OCI-LY7 (cell line): ENCODE results near the gene NFIA. TPM values are rescaled to one million over a fixed set of nuclear protein-coding genes. Genes with fewer than 3 reads are reported as not detected.

ENCODE experiments used
- BruUV-seq: library from RNA; stranded (reverse); fragments of 400-500 nt; replicated peaks from 2 replicates; lab custom pipeline; 2021; lab: Mats Ljungman, UMichigan
- CTCF ChIA-PET: fragments of 300-600 bp; sonication (Branson Sonifier 250); formaldehyde crosslinking; loops from one replicate; lab custom pipeline; 2022; ENCODE audit warnings: antibody characterized with exemption; ENCODE audit not compliant: unreplicated experiment; lab: Charles Lee
- POLR2A ChIA-PET: fragments of 300-600 bp; sonication (Branson Sonifier 250); formaldehyde crosslinking; loops from one replicate; lab custom pipeline; 2022; ENCODE audit warnings: antibody characterized with exemption; lab: Charles Lee
- DNase-seq: peaks from one replicate; pipeline ENCODE4 v3.0.0-alpha.2; 2015; ENCODE audit warnings: low spot score
- H2AFZ ChIP-seq: fragments of 200-600 bp; sonication (generic), shearing (Covaris generic); 2 replicates; pipeline ENCODE4 v1.6.1; 2014; ENCODE audit warnings: mild to moderate bottlenecking, antibody characterized with exemption, low read length, moderate library complexity
- H3K27ac ChIP-seq: fragments of 200-600 bp; sonication (generic); 2 replicates; pipeline ENCODE4 v1.5.1; 2014; ENCODE audit warnings: mixed run types, low read depth, mild to moderate bottlenecking, moderate library complexity, low read length, inconsistent platforms; ENCODE audit not compliant: poor library complexity, severe bottlenecking
- H3K36me3 ChIP-seq: fragments of 200-600 bp; sonication (generic); 2 replicates; pipeline ENCODE4 v1.6.1; 2014; ENCODE audit warnings: mild to moderate bottlenecking, antibody characterized with exemption, low read length, moderate library complexity, mixed read lengths; ENCODE audit not compliant: insufficient read depth
- H3K4me1 ChIP-seq: fragments of 200-600 bp; sonication (generic); 2 replicates; pipeline ENCODE4 v1.5.1; 2014; ENCODE audit warnings: mild to moderate bottlenecking, low read length; ENCODE audit not compliant: insufficient read depth, poor library complexity, severe bottlenecking
- H3K4me2 ChIP-seq: fragments of 200-600 bp; sonication (generic); 2 replicates; pipeline ENCODE4 v1.6.1; 2014; ENCODE audit warnings: mild to moderate bottlenecking, low read length
- H3K4me3 ChIP-seq: fragments of 200-600 bp; sonication (generic); 2 replicates; pipeline ENCODE4 v1.5.1; 2014; ENCODE audit warnings: mild to moderate bottlenecking, low read depth, low read length; ENCODE audit not compliant: poor library complexity, severe bottlenecking
- H3K79me2 ChIP-seq: fragments of 200-600 bp; sonication (generic); 2 replicates; pipeline ENCODE4 v1.6.1; 2016; ENCODE audit warnings: low read depth, mild to moderate bottlenecking, low read length, moderate library complexity, mixed read lengths; ENCODE audit not compliant: insufficient read depth
- H3K9me2 ChIP-seq: fragments of 200-600 bp; sonication (generic); 2 replicates; pipeline ENCODE4 v1.6.1; 2016; ENCODE audit warnings: mild to moderate bottlenecking, low read length, mixed read lengths; ENCODE audit not compliant: insufficient read depth
- H3K9me3 ChIP-seq: fragments of 200-600 bp; sonication (generic); 2 replicates; pipeline ENCODE4 v1.6.1; 2014; ENCODE audit warnings: mild to moderate bottlenecking, mixed run types, low read length, mixed read lengths
- H4K20me1 ChIP-seq: fragments of 200-600 bp; sonication (generic); 2 replicates; pipeline ENCODE4 v1.6.1; 2014; ENCODE audit warnings: mild to moderate bottlenecking, antibody characterized with exemption, low read length, moderate library complexity, mixed read lengths; ENCODE audit not compliant: insufficient read depth
- EZH2phosphoT487 ChIP-seq: fragments of 200-600 bp; sonication (generic); IDR thresholded peaks from 2 replicates; pipeline ENCODE4 v1.6.1; 2018; ENCODE audit warnings: low read depth, borderline replicate concordance, mild to moderate bottlenecking, mixed run types, antibody characterized with exemption, low read length, moderate library complexity, mixed read lengths
- intact Hi-C: fragments of 100-400 bp; cut with micrococcal nuclease; formaldehyde crosslinking; loops from one replicate; pipeline ENCODE4 v1.10.0; 2022; ENCODE audit not compliant: unreplicated experiment
- total RNA-seq, 2 experiments: library from RNA; depleted of rRNA in 1 of 2; stranded (reverse); fragments of >200 nt in 1 of 2; shearing (Covaris generic) in 1 of 2; gene quantifications; 2 replicates each; pipeline ENCODE4 v1.2.3, GENCODE V29; 2014 to 2022
- TF ChIP-seq, protein P1 (sequence below): fragments of 200-600 bp; sonication (generic); conservative IDR thresholded peaks from 2 replicates; pipeline ENCODE4 v1.5.1; 2014; ENCODE audit warnings: mild to moderate bottlenecking, antibody characterized with exemption, low read length, moderate library complexity, mixed read lengths

NFIA gene
- total RNA-seq, 2 experiments from 2014 or later: 2.8 to 18.8 TPM

GRCh38 chr1:61254634-61255357 lies 172.4 kb downstream of the NFIA start:
- Histone ChIP-seq H4K20me1 (no peaks in the 10 kb centered on the region), H2AFZ (no peak overlapping the region), H3K79me2 (no peaks in the 10 kb centered on the region), H3K4me2 (no peak overlapping the region), H3K27ac (no peak overlapping the region), H3K4me3 (no peak overlapping the region), H3K9me2 (no peaks in the 10 kb centered on the region), H3K36me3 (no peaks in the 10 kb centered on the region), H3K9me3 (no peaks in the 10 kb centered on the region), H3K4me1 (no peaks in the 10 kb centered on the region)
- DNase-seq: no peak
- CTCF ChIA-PET: no interaction called here
- POLR2A ChIA-PET: no interaction called here
- TF ChIP-seq, protein P1, sequence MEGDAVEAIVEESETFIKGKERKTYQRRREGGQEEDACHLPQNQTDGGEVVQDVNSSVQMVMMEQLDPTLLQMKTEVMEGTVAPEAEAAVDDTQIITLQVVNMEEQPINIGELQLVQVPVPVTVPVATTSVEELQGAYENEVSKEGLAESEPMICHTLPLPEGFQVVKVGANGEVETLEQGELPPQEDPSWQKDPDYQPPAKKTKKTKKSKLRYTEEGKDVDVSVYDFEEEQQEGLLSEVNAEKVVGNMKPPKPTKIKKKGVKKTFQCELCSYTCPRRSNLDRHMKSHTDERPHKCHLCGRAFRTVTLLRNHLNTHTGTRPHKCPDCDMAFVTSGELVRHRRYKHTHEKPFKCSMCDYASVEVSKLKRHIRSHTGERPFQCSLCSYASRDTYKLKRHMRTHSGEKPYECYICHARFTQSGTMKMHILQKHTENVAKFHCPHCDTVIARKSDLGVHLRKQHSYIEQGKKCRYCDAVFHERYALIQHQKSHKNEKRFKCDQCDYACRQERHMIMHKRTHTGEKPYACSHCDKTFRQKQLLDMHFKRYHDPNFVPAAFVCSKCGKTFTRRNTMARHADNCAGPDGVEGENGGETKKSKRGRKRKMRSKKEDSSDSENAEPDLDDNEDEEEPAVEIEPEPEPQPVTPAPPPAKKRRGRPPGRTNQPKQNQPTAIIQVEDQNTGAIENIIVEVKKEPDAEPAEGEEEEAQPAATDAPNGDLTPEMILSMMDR: no peak
- intact Hi-C loops: no loop called here
- no TSS peak for BruUV-seq

GRCh38 chr1:61255358-61255703 lies 173.0 kb downstream of the NFIA start:
- H3K4me2 ChIP-seq: no peak overlapping the region
- H4K20me1 ChIP-seq: no peaks in the 10 kb centered on the region
- ChIA-PET POLR2A (no interaction called here), CTCF (no interaction called here)
- TF ChIP-seq, protein P1: no peak
- BruUV-seq: no TSS peak
- intact Hi-C loops: no loop called here
- no peaks in the 10 kb centered on the region for H3K4me1 ChIP-seq
- no peaks in the 10 kb centered on the region for H3K79me2 ChIP-seq
- H3K9me2 ChIP-seq: no peaks in the 10 kb centered on the region
- no peaks in the 10 kb centered on the region for H3K9me3 ChIP-seq
- no peak overlapping the region for H3K27ac ChIP-seq
- no peak overlapping the region for H2AFZ ChIP-seq
- no peak overlapping the region for H3K4me3 ChIP-seq
- H3K36me3 ChIP-seq: no peaks in the 10 kb centered on the region
- DNase-seq: no peak

GRCh38 chr1:61259379-61260148 lies 177.2 kb downstream of the NFIA start:
- no peaks in the 10 kb centered on the region for H3K79me2 ChIP-seq
- no peak overlapping the region for H3K4me3 ChIP-seq
- H4K20me1 ChIP-seq: no peaks in the 10 kb centered on the region
- H3K36me3 ChIP-seq: no peaks in the 10 kb centered on the region
- no TSS peak for BruUV-seq
- H2AFZ ChIP-seq: no peak overlapping the region
- CTCF ChIA-PET: no interaction called here
- intact Hi-C loops: no loop called here
- no peak overlapping the region for H3K27ac ChIP-seq
- no peak for DNase-seq
- H3K9me3 ChIP-seq: no peaks in the 10 kb centered on the region
- TF ChIP-seq, protein P1: no peak
- TF ChIP-seq EZH2phosphoT487: no peak
- no peak overlapping the region for H3K4me2 ChIP-seq
- no peaks in the 10 kb centered on the region for H3K9me2 ChIP-seq
- POLR2A ChIA-PET: interaction anchor here (0.5 to 1.0 kb wide), 2 partner anchors 10 to 271 kb away, joined by 4 read pairs; no protein-coding TSS in a partner anchor
- H3K4me1 ChIP-seq: no peaks in the 10 kb centered on the region
